Adrenal gland (tissue), 12 donors: Measurements from ENCODE around the gene RYR2. TPM values are rescaled to one million over a fixed set of nuclear protein-coding genes. Genes with fewer than 3 reads are reported as not detected.

Experiments used
- DNase-seq, 7 donors: peaks; one replicate each; pipeline ENCODE4 v3.0.0-alpha.2; 2019 to 2020
- H3K27ac ChIP-seq, 5 donors: fragments of 200-600 bp; sonication (generic) in 4 of 5; 1 replicate in 3 of 5; 2 replicates in 2 of 5; pipeline versions ENCODE4 v1.5.1 to v1.8.0; 2016 to 2020; ENCODE audit warnings: mild to moderate bottlenecking in 1 of 5
- H3K27me3 ChIP-seq: fragments of 200-600 bp; 2 replicates; pipeline ENCODE4 v1.8.0; 2021
- H3K36me3 ChIP-seq, 2 donors: fragments of 200-600 bp; replicated peaks in 1 of 2; 1 replicate in 1 of 2; 2 replicates in 1 of 2; pipeline versions ENCODE4 v1.5.1 to v1.8.0; 2018 to 2022
- H3K4me1 ChIP-seq, 2 donors: fragments of 200-600 bp; replicated peaks in 1 of 2; 1 replicate in 1 of 2; 2 replicates in 1 of 2; pipeline versions ENCODE4 v1.5.1 to v1.8.0; 2018 to 2021
- H3K4me3 ChIP-seq, 4 donors: fragments of 200-600 bp; sonication (generic) in 3 of 4; one replicate each; pipeline ENCODE4 v1.5.1; 2016 to 2018
- H3K9me3 ChIP-seq, 3 donors: fragments of 200-600 bp; sonication (generic) in 1 of 3; replicated peaks in 1 of 3; 1 replicate in 2 of 3; 2 replicates in 1 of 3; pipeline versions ENCODE4 v1.5.1 to v1.8.0; 2016 to 2021
- CTCF ChIP-seq, 6 experiments: fragments of 450-650 bp in 4 of 6; fragments of 200-600 bp in 2 of 6; sonication (generic) in 1 of 6; IDR thresholded peaks; 1 replicate in 5 of 6; 2 replicates in 1 of 6; pipeline versions ENCODE4 v1.5.1 to v1.8.0; 2016 to 2021; ENCODE audit warnings: antibody characterized with exemption in 6 of 6, mild to moderate bottlenecking in 2 of 6, moderate library complexity in 1 of 6
- POLR2A ChIP-seq, 2 donors: fragments of 450-650 bp; IDR thresholded peaks; one replicate each; pipeline ENCODE4 v1.6.1; 2017; ENCODE audit warnings: antibody characterized with exemption in 2 of 2, mild to moderate bottlenecking in 2 of 2, moderate library complexity in 1 of 2
- WGBS, 4 donors: extraction: QIAGEN DNeasy Blood & Tissue Kit in 2 of 4; methylation state at CpG; one replicate each; pipeline versions ENCODE4 v1.1.5 to v1.1.7; 2013 to 2017; 5-methylcytosine and 5-hydroxymethylcytosine counted together
- intact Hi-C, 2 donors: fragments of 100-400 bp; cut with DNase I; formaldehyde crosslinking; loops; one replicate each; pipeline versions ENCODE4 v1.14.1 to v1.15.0; 2022 to 2023
- polyA plus RNA-seq, 3 donors: library from polyadenylated mRNA; stranded (reverse); fragments of 200-250 nt in 2 of 3; fragments of 350-450 nt in 1 of 3; fragmentation: Illumina TruSeq in 1 of 3; extraction: RNeasy Lipid Tissue Mini Kit (QIAGEN cat#74804) in 1 of 3; gene quantifications; one replicate each; pipeline ENCODE4 v1.2.3, GENCODE V29; 2013 to 2014
- total RNA-seq, 9 donors: library from RNA; depleted of rRNA in 4 of 9; stranded (reverse); fragments of >200 nt in 4 of 9; fragments of 120-200 nt in 1 of 9; fragmentation: NEBNext Ultra II Directional in 1 of 9; extraction: Animal tissue kit (Norgen Biotek cat#: 25700) in 1 of 9; gene quantifications; one replicate each; pipeline versions ENCODE4 v1.1.0 to v1.2.4, GENCODE V29; 2013 to 2023
- donor health status: healthy with polysubstance abuse.
- donor health status: Bipolar disorder and iron deficiency.
- donor health status: DM: yes; HTN: yes; CAD: no.
- donor health status: DM: no; HTN: no; CAD: no.
- donor health status: DM: no; HTN: no; CAD: no.
- donor health status: DM: yes; HTN: yes; CAD: no.

Gene RYR2
- total and polyA plus RNA-seq, 12 donors, result 0.07 to 6.3 (median 0.18) TPM; not detected in 1

- Histone ChIP-seq H3K9me3 (no peaks in the 10 kb centered on the region), H3K4me3 (no peak overlapping the region), H3K4me1 (no peaks in the 10 kb centered on the region), H3K27ac (no peak overlapping the region), H3K36me3 (no peaks in the 10 kb centered on the region), H3K27me3 (no peaks in the 10 kb centered on the region)
- intact Hi-C loops, result no loop called here
- DNase-seq, result no peak
- no peak for TF ChIP-seq POLR2A (IDR thresholded peaks at IDR 0.05)
- no peak for TF ChIP-seq CTCF (IDR thresholded peaks at IDR 0.05)
- 57 to 63% (median 58%) methylated on average over 4 of the region's 4 CpGs for WGBS, 4 donors
Measured at GRCh38 chr1:237166593-237167101, 124.7 kb downstream of the RYR2 start.

GRCh38 chr1:237170149-237170548 lies 128.2 kb downstream of the RYR2 start:
- H3K27me3 ChIP-seq, result no peaks in the 10 kb centered on the region
- no peak overlapping the region for H3K4me3 ChIP-seq
- H3K4me1 ChIP-seq, result no peaks in the 10 kb centered on the region
- no peak overlapping the region for H3K27ac ChIP-seq
- 67 to 79% (median 72%) methylated on average over 8 of the region's 8 CpGs for WGBS, 4 donors
- DNase-seq, result no peak
- intact Hi-C loops, result no loop called here
- no peaks in the 10 kb centered on the region for H3K36me3 ChIP-seq
- TF ChIP-seq POLR2A (IDR thresholded peaks at IDR 0.05) (no peak), CTCF (IDR thresholded peaks at IDR 0.05) (no peak)
- H3K9me3 ChIP-seq, result no peaks in the 10 kb centered on the region

GRCh38 chr1:237171454-237172117 lies 129.6 kb downstream of the RYR2 start:
- no peaks in the 10 kb centered on the region for H3K27me3 ChIP-seq
- no peaks in the 10 kb centered on the region for H3K4me1 ChIP-seq
- no peaks in the 10 kb centered on the region for H3K36me3 ChIP-seq
- intact Hi-C loops, result no loop called here
- WGBS, 4 donors, result 50 to 56% (median 53%) methylated on average over 7 of the region's 7 CpGs
- no peak for TF ChIP-seq POLR2A (IDR thresholded peaks at IDR 0.05)
- TF ChIP-seq CTCF (IDR thresholded peaks at IDR 0.05), result no peak
- no peak overlapping the region for H3K4me3 ChIP-seq
- no peak overlapping the region for H3K27ac ChIP-seq
- H3K9me3 ChIP-seq, result no peaks in the 10 kb centered on the region
- no peak for DNase-seq

- TF ChIP-seq POLR2A (IDR thresholded peaks at IDR 0.05) (no peak), CTCF (IDR thresholded peaks at IDR 0.05) (no peak)
- Histone ChIP-seq H3K36me3 (no peaks in the 10 kb centered on the region), H3K4me3 (no peak overlapping the region), H3K9me3 (no peaks in the 10 kb centered on the region), H3K4me1 (no peaks in the 10 kb centered on the region), H3K27ac (no peak overlapping the region), H3K27me3 (no peaks in the 10 kb centered on the region)
- DNase-seq, result no peak
- intact Hi-C loops, result no loop called here
- 46 to 68% (median 56%) methylated on average over 1 of the region's 1 CpG for WGBS, 4 donors
Measured at GRCh38 chr1:237172118-237172485, 130.1 kb downstream of the RYR2 start.
